Stimulated activated naive CD4-positive, alpha-beta T cell (primary cell): Measurements from ENCODE around the gene ISM1.

Experiments used
- DNase-seq, 6 experiments: peaks; one replicate each; lab custom pipeline; 2025; lab: John Stamatoyannopoulos, UW

ISM1 gene

DNA sequence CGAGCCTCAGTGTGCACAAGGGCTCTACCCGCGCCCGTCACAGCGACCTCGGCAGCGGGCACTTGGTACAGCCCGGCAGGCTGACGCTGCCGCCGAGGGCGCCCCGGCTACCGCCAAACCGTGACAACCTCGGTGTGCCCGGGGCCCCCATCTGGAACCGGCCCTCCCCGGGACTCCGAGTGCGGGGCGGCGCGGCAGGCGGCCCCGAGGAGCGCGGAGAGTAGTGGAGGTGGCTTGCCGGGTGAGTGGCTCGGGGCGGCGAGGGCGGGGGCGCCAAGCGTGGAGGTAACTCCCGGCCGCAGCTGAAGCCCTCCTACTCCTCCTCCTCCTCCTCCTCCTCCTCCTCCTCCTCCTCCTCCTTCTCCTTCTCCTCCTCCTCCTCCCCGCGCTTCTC, at the start of gene ISM1:
TSS of gene ISM1 (plus strand) at position 371 of the 394 bp plus-strand sequence. CDS start 503 bp downstream, outside the sequence.
- DNase-seq: peak; percentile 13 to 70 (median 30)

- no peak for DNase-seq
Measured at GRCh38 chr20:13173201-13173600, 47.9 kb upstream of the ISM1 start.

GRCh38 chr20:13174402-13174801, 46.7 kb upstream of the ISM1 start:
- no peak for DNase-seq

GRCh38 chr20:13180986-13181889, 39.8 kb upstream of the ISM1 start:
- no peak for DNase-seq

DNA sequence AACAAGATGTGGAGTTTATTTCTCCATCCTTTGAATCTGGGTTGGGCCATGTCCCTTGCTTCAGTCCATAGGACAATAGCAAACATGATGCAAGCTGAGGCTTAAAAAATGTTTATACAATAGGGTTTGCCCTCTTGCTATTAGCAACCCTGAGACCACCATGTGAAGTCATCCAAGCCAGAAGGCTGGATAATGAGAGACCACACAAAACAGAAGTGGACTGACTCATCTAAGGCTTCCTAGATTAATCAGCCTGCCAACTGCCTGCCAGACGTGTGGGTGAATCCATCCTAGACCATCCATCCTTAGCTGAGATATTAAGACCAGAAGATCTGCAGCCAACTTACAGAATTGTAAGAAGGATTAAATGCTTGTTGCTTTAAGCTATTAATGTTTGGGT, 38.1 kb upstream of the ISM1 start:
- no peak for DNase-seq

- no peak for DNase-seq
Measured at GRCh38 chr20:13186043-13186774, 34.9 kb upstream of the ISM1 start.

GRCh38 chr20:13187899-13188298, 33.2 kb upstream of the ISM1 start:
- no peak for DNase-seq

- DNase-seq: no peak
Measured at GRCh38 chr20:13199279-13199678, 21.8 kb upstream of the ISM1 start.

GRCh38 chr20:13200767-13201500, 20.1 kb upstream of the ISM1 start:
- DNase-seq: no peak

- DNase-seq: no peak
Measured at GRCh38 chr20:13202565-13202964, 18.5 kb upstream of the ISM1 start.

DNA sequence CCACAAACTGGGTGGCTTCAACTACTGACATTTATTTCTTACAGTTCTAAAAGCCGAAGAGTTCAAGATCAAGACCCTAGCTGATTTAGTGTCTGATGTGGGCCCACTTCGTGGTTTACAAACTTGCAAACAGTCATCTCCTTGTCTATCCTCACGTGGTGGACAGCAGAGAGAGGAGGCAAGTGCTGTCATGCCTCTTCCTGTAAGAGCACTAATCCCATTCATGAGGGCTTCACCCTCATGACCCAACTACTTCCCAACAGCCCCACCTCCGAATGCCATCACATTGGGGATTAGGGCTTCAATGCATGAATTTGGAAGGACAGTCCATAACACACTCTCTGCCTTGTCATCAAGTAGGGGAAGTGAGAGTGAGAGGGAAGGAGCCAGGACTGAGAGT, 15.6 kb upstream of the ISM1 start:
- DNase-seq: no peak

- DNase-seq: no peak
Measured at GRCh38 chr20:13205848-13206434, 15.1 kb upstream of the ISM1 start.

GRCh38 chr20:13207016-13207415, 14.1 kb upstream of the ISM1 start:
- no peak for DNase-seq

DNA sequence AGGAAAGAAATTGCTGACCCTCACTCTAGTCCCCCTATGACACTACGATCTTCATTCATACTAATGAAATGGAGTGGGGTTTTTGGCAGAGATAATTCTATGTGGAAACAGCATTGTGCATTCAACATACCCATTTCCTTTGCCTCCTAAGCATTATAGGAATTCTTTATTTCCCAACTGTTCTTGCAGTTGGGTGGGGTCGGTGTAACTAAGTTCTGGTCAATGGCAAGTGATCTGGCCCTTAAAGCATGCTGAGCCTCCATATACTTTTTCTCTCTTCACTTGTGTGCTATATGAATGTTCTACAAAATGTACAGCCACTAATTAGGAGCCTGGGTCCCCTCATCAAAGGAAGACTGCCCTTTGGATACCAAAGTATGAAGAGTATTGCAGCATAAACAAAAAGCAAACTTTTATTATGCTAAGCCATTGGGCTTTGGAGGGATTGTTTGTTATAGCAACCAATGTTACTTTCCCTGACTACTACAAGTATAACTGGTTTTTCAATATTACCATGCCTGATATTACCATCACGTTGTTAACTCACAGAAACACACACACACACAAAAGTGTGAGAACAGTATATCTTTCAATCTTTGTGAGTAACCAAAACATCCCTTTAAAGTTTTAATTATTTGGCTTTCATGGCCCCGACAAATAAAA, 9.0 kb upstream of the ISM1 start:
- DNase-seq: no peak

- no peak for DNase-seq
Measured at GRCh38 chr20:13212750-13213149, 8.3 kb upstream of the ISM1 start.

DNA sequence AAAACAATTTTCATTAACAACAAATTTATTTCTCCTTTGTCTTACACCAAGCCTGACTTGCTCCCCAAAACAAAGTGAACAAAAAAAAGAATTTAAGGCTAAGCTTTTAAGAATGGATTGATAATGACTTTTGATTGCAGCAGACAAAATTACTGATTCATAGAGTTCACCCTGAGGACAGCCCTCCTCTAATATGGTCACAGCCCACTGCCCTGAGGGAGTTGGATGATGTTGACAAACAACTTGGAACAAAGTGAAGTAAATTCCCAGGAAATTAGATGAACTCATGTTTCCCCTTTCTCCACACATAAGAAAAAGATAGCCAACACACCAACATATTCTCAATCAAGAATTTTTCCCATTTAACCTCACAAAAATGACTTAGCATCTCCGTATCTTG, 7.7 kb upstream of the ISM1 start:
- DNase-seq: no peak

GRCh38 chr20:13216533-13216932, 4.5 kb upstream of the ISM1 start:
- no peak for DNase-seq

DNA sequence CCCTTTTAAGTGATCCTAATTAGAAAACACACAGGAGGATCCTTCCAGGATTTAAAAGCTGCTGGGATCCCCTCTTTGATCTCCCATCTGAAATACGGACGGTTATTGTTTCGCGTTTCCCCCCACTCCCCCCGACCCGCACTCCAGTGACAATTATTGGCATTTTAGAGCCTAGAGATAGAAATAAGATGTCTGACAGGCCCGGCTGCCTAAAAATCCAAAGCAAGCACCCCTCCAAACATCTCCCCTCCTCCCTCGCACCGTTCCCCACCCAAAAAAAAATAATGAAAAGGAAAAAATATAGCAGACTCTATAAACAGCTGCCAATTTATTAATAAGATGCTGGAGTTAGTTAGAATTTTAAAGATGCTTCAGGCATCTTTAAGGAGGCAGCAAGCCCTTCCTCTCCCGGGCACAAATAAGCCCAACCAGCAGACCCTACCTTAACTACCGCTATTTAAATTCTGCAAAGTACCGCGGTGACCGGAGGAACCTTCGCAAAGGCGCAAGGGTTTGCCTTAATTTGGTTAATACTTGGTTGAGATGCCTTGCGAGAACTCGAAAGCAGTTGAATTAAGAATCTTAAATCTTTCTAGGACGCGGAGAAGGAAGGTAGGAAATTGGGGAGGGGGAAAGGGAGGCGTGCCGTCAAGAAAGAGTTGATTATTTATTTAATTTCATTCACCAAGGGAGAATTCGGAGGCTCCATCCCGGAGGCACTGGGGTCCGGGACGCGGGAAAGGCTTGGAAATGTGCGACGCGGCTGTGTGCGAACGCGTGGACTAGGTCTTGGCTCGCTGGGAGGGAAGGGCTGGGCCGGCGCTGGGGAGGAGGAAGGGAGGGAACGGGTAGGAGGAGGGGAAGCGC, 1.5 kb upstream of the ISM1 start:
- peak in 3 of 6 experiments; percentile 4 to 14 (median 13) for DNase-seq

- DNase-seq: peak in 3 of 6 experiments; percentile 20 to 56 (median 40)
Measured at GRCh38 chr20:13220194-13220903, 725 bp upstream of the ISM1 start.

GRCh38 chr20:13221313-13221672, 219 bp downstream of the ISM1 start:
- DNase-seq: no peak
